Panc1 (cell line): ENCODE results near the gene CARNS1.

Experiments
- TCF7L2 ChIP-seq: IDR thresholded peaks from 2 replicates; pipeline ENCODE4 v1.6.1; 2011; ENCODE audit warnings: mild to moderate bottlenecking, low read depth, low read length, inconsistent platforms
- TF ChIP-seq, protein P1 (sequence below): fragments of 450-650 bp; IDR thresholded peaks from 2 replicates; pipeline ENCODE4 v1.5.1; 2017; ENCODE audit warnings: mild to moderate bottlenecking
- TF ChIP-seq, protein P2 (sequence below), 2 experiments: IDR thresholded peaks; 2 replicates each; pipeline ENCODE4 v1.6.1; 2011 to 2012; ENCODE audit warnings: low read depth in 2 of 2, control low read depth in 1 of 2, low read length in 1 of 2, mild to moderate bottlenecking in 1 of 2, moderate library complexity in 1 of 2; ENCODE audit not compliant: insufficient read depth in 1 of 2

DNA sequence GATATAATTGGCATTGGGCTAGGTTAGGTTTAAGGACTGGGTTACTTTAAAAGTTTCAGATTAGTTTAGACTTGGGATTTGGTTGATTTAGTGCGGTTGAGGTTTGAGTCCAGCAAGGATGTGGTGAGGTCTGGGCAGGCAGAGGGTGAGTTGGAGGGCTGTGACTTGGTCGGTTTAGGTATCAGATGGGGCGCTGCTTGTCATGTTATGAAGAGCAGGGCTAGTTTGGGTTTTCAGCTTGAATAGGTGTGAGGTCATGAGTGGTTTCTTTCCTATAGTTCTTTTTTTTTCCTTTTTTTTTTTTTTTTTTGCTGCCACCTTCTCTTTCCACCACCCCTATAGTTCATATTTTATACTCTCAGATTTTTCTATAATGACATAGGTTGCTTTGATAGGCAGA is 46.9 kb upstream of the CARNS1 start:
- TF ChIP-seq TCF7L2: no peak
- TF ChIP-seq, protein P1, sequence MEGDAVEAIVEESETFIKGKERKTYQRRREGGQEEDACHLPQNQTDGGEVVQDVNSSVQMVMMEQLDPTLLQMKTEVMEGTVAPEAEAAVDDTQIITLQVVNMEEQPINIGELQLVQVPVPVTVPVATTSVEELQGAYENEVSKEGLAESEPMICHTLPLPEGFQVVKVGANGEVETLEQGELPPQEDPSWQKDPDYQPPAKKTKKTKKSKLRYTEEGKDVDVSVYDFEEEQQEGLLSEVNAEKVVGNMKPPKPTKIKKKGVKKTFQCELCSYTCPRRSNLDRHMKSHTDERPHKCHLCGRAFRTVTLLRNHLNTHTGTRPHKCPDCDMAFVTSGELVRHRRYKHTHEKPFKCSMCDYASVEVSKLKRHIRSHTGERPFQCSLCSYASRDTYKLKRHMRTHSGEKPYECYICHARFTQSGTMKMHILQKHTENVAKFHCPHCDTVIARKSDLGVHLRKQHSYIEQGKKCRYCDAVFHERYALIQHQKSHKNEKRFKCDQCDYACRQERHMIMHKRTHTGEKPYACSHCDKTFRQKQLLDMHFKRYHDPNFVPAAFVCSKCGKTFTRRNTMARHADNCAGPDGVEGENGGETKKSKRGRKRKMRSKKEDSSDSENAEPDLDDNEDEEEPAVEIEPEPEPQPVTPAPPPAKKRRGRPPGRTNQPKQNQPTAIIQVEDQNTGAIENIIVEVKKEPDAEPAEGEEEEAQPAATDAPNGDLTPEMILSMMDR: no peak
- TF ChIP-seq, protein P2, sequence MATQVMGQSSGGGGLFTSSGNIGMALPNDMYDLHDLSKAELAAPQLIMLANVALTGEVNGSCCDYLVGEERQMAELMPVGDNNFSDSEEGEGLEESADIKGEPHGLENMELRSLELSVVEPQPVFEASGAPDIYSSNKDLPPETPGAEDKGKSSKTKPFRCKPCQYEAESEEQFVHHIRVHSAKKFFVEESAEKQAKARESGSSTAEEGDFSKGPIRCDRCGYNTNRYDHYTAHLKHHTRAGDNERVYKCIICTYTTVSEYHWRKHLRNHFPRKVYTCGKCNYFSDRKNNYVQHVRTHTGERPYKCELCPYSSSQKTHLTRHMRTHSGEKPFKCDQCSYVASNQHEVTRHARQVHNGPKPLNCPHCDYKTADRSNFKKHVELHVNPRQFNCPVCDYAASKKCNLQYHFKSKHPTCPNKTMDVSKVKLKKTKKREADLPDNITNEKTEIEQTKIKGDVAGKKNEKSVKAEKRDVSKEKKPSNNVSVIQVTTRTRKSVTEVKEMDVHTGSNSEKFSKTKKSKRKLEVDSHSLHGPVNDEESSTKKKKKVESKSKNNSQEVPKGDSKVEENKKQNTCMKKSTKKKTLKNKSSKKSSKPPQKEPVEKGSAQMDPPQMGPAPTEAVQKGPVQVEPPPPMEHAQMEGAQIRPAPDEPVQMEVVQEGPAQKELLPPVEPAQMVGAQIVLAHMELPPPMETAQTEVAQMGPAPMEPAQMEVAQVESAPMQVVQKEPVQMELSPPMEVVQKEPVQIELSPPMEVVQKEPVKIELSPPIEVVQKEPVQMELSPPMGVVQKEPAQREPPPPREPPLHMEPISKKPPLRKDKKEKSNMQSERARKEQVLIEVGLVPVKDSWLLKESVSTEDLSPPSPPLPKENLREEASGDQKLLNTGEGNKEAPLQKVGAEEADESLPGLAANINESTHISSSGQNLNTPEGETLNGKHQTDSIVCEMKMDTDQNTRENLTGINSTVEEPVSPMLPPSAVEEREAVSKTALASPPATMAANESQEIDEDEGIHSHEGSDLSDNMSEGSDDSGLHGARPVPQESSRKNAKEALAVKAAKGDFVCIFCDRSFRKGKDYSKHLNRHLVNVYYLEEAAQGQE (IDR thresholded peaks at IDR 0.05; ENCODE audit: insufficient read depth in 1 of 2, low read depth in 2 of 2, low read length in 1 of 2): no peak
